ENCODE results near the gene FA2H.
"Not testable (repeated sequence)": the region's sequence is repeated elsewhere in the genome, so short reads cannot be mapped to it uniquely, and the experiment has no call there.

The FA2H gene

GRCh38 chr16:74774223-74775139, at the start of gene FA2H:
Gene FA2H (minus strand): TSS chr16:74774820. CDS start chr16:74774755, 65 bp downstream.
- H3K9ac ChIP-seq (ENCODE audit: low read depth, low read length) = peak within 1 kb of the TSS; percentile 52

GRCh38 chr16:74817851-74818250, 43.2 kb upstream of the FA2H start:
- Histone ChIP-seq H3K9me3 (ENCODE audit: control insufficient read depth, insufficient read depth, low read length) (no peaks in the 10 kb centered on the region), H3K36me3 (ENCODE audit: insufficient read depth, low read length) (no peaks in the 10 kb centered on the region), H3K4me1 (ENCODE audit: insufficient read depth, low read length) (0 out of 2 replicates have a peak, but pooled peaks cover 4% of the 10 kb centered on the region), H3K9ac (ENCODE audit: low read depth, low read length) (no peak overlapping the region)

More at GRCh38 chr16:74774223-74775139, at the start of gene FA2H:
- Histone ChIP-seq H3K9me3 (ENCODE audit: control insufficient read depth, insufficient read depth, low read length) (no peaks in the 10 kb centered on the region), H3K36me3 (ENCODE audit: insufficient read depth, low read length) (no peaks in the 10 kb centered on the region), H3K4me1 (ENCODE audit: insufficient read depth, low read length) (peaks cover 4% of the 10 kb centered on the region; the same call in 1 of the 2 replicates)

- Histone ChIP-seq H3K36me3 (ENCODE audit: insufficient read depth, low read length) (no peaks in the 10 kb centered on the region), H3K4me1 (ENCODE audit: insufficient read depth, low read length) (peaks cover 12% of the 10 kb centered on the region; the same call in 1 of the 2 replicates), H3K9me3 (ENCODE audit: control insufficient read depth, insufficient read depth, low read length) (peaks cover 15% of the 10 kb centered on the region), H3K9ac (ENCODE audit: low read depth, low read length) (no peak overlapping the region; the same call in 1 of the 2 replicates)
Measured at GRCh38 chr16:74813109-74813641, 38.6 kb upstream of the FA2H start.

GRCh38 chr16:74811911-74812310, 37.3 kb upstream of the FA2H start:
- Histone ChIP-seq H3K4me1 (ENCODE audit: insufficient read depth, low read length) (peaks cover 12% of the 10 kb centered on the region; the same call in 1 of the 2 replicates), H3K9ac (ENCODE audit: low read depth, low read length) (no peak overlapping the region), H3K9me3 (ENCODE audit: control insufficient read depth, insufficient read depth, low read length) (peaks cover 20% of the 10 kb centered on the region), H3K36me3 (ENCODE audit: insufficient read depth, low read length) (no peaks in the 10 kb centered on the region)

- H3K36me3 ChIP-seq (ENCODE audit: insufficient read depth, low read length); H3K9ac ChIP-seq (ENCODE audit: low read depth, low read length): not testable (repeated sequence)
- peaks cover 20% of the 10 kb centered on the region for H3K9me3 ChIP-seq (ENCODE audit: control insufficient read depth, insufficient read depth, low read length)
- H3K4me1 ChIP-seq (ENCODE audit: insufficient read depth, low read length) = peaks cover 12% of the 10 kb centered on the region; the same call in 1 of the 2 replicates
Measured at GRCh38 chr16:74811216-74811615, 36.6 kb upstream of the FA2H start.

GRCh38 chr16:74807052-74807646, 32.5 kb upstream of the FA2H start:
- H3K9me3 ChIP-seq (ENCODE audit: control insufficient read depth, insufficient read depth, low read length) = peaks cover 22% of the 10 kb centered on the region
- no peaks in the 10 kb centered on the region for H3K36me3 ChIP-seq (ENCODE audit: insufficient read depth, low read length)
- no peak overlapping the region for H3K9ac ChIP-seq (ENCODE audit: low read depth, low read length)
- H3K4me1 ChIP-seq (ENCODE audit: insufficient read depth, low read length) = peaks cover 7% of the 10 kb centered on the region; the same call in 1 of the 2 replicates

- H3K4me1 ChIP-seq (ENCODE audit: insufficient read depth, low read length) = no peaks in the 10 kb centered on the region
- H3K9ac ChIP-seq (ENCODE audit: low read depth, low read length) = no peak overlapping the region
- no peaks in the 10 kb centered on the region for H3K36me3 ChIP-seq (ENCODE audit: insufficient read depth, low read length)
- H3K9me3 ChIP-seq (ENCODE audit: control insufficient read depth, insufficient read depth, low read length) = peaks cover 16% of the 10 kb centered on the region
Measured at GRCh38 chr16:74800216-74800871, 25.7 kb upstream of the FA2H start.

GRCh38 chr16:74797414-74797813, 22.8 kb upstream of the FA2H start:
- Histone ChIP-seq H3K9ac (ENCODE audit: low read depth, low read length) (no peak overlapping the region), H3K9me3 (ENCODE audit: control insufficient read depth, insufficient read depth, low read length) (peaks cover 16% of the 10 kb centered on the region), H3K4me1 (ENCODE audit: insufficient read depth, low read length) (no peaks in the 10 kb centered on the region), H3K36me3 (ENCODE audit: insufficient read depth, low read length) (no peaks in the 10 kb centered on the region)

GRCh38 chr16:74795104-74795503, 20.5 kb upstream of the FA2H start:
- Histone ChIP-seq H3K9me3 (ENCODE audit: control insufficient read depth, insufficient read depth, low read length) (peaks cover 11% of the 10 kb centered on the region; the same call in 1 of the 2 replicates), H3K9ac (ENCODE audit: low read depth, low read length) (no peak overlapping the region), H3K4me1 (ENCODE audit: insufficient read depth, low read length) (no peaks in the 10 kb centered on the region), H3K36me3 (ENCODE audit: insufficient read depth, low read length) (no peaks in the 10 kb centered on the region)

- peaks cover 11% of the 10 kb centered on the region; the same call in 1 of the 2 replicates for H3K9me3 ChIP-seq (ENCODE audit: control insufficient read depth, insufficient read depth, low read length)
- no peaks in the 10 kb centered on the region for H3K4me1 ChIP-seq (ENCODE audit: insufficient read depth, low read length)
- no peak overlapping the region for H3K9ac ChIP-seq (ENCODE audit: low read depth, low read length)
- H3K36me3 ChIP-seq (ENCODE audit: insufficient read depth, low read length) = no peaks in the 10 kb centered on the region
Measured at GRCh38 chr16:74794668-74795067, 20.0 kb upstream of the FA2H start.

- peaks cover 11% of the 10 kb centered on the region; the same call in 1 of the 2 replicates for H3K9me3 ChIP-seq (ENCODE audit: control insufficient read depth, insufficient read depth, low read length)
- no peak overlapping the region for H3K9ac ChIP-seq (ENCODE audit: low read depth, low read length)
- H3K36me3 ChIP-seq (ENCODE audit: insufficient read depth, low read length) = no peaks in the 10 kb centered on the region; the same call in 1 of the 2 replicates
Measured at GRCh38 chr16:74793571-74793970, 19.0 kb upstream of the FA2H start.

GRCh38 chr16:74792225-74792624, 17.6 kb upstream of the FA2H start:
- Histone ChIP-seq H3K36me3 (ENCODE audit: insufficient read depth, low read length) (no peaks in the 10 kb centered on the region; the same call in 1 of the 2 replicates), H3K4me1 (ENCODE audit: insufficient read depth, low read length) (no peaks in the 10 kb centered on the region), H3K9ac (ENCODE audit: low read depth, low read length) (no peak overlapping the region), H3K9me3 (ENCODE audit: control insufficient read depth, insufficient read depth, low read length) (0 out of 2 replicates have a peak, but pooled peaks cover 5% of the 10 kb centered on the region)

More at GRCh38 chr16:74793571-74793970, 19.0 kb upstream of the FA2H start:
- no peaks in the 10 kb centered on the region for H3K4me1 ChIP-seq (ENCODE audit: insufficient read depth, low read length)

- H3K4me1 ChIP-seq (ENCODE audit: insufficient read depth, low read length); H3K9ac ChIP-seq (ENCODE audit: low read depth, low read length); H3K9me3 ChIP-seq (ENCODE audit: control insufficient read depth, insufficient read depth, low read length); H3K36me3 ChIP-seq (ENCODE audit: insufficient read depth, low read length): not testable (repeated sequence)
Measured at GRCh38 chr16:74791749-74792148, 17.1 kb upstream of the FA2H start.

GRCh38 chr16:74788108-74788507, 13.5 kb upstream of the FA2H start:
- Histone ChIP-seq H3K9ac (ENCODE audit: low read depth, low read length) (no peak overlapping the region), H3K9me3 (ENCODE audit: control insufficient read depth, insufficient read depth, low read length) (0 out of 2 replicates have a peak, but pooled peaks cover 5% of the 10 kb centered on the region)

More at GRCh38 chr16:74788108-74788507, 13.5 kb upstream of the FA2H start:
- H3K36me3 ChIP-seq (ENCODE audit: insufficient read depth, low read length) = no peaks in the 10 kb centered on the region; the same call in 1 of the 2 replicates
- no peaks in the 10 kb centered on the region for H3K4me1 ChIP-seq (ENCODE audit: insufficient read depth, low read length)

Measured in ES-I3 (cell line).